Sigmoid colon (tissue), 7 donors: ENCODE results near the gene UFD1. TPM values are rescaled to one million over a fixed set of nuclear protein-coding genes. Genes with fewer than 3 reads are reported as not detected.
A peak's percentile ranks its signal among the peaks of the same experiment; 100 is the strongest.

Source experiments
- DNase-seq: peaks from one replicate; pipeline ENCODE4 v3.0.0-alpha.2; 2019
- H3K27ac ChIP-seq, 4 donors: fragments of 200-600 bp; sonication (generic); one replicate each; pipeline ENCODE4 v1.5.1; 2016 to 2019; ENCODE audit warnings: mild to moderate bottlenecking in 1 of 4
- H3K27me3 ChIP-seq, 3 donors: fragments of 200-600 bp; sonication (generic); one replicate each; pipeline ENCODE4 v1.5.1; 2019; ENCODE audit warnings: mild to moderate bottlenecking in 1 of 3
- H3K36me3 ChIP-seq, 4 donors: fragments of 200-600 bp; sonication (generic); one replicate each; pipeline ENCODE4 v1.5.1; 2016 to 2019
- H3K4me1 ChIP-seq, 4 donors: fragments of 200-600 bp; sonication (generic); one replicate each; pipeline ENCODE4 v1.5.1; 2017 to 2019
- H3K4me3 ChIP-seq, 4 donors: fragments of 200-600 bp; sonication (generic); one replicate each; pipeline ENCODE4 v1.5.1; 2017 to 2019; ENCODE audit warnings: mild to moderate bottlenecking in 2 of 4, moderate library complexity in 1 of 4
- H3K9me3 ChIP-seq, 4 donors: fragments of 200-600 bp in 3 of 4; sonication (generic) in 3 of 4; one replicate each; pipeline versions ENCODE4 v1.5.1 to v1.6.1; 2013 to 2019
- CTCF ChIP-seq, 4 experiments: fragments of 450-650 bp in 3 of 4; fragments of 200-600 bp in 1 of 4; IDR thresholded peaks; one replicate each; pipeline ENCODE4 v1.5.1; 2016 to 2019; ENCODE audit warnings: antibody characterized with exemption in 4 of 4, mild to moderate bottlenecking in 3 of 4, moderate library complexity in 2 of 4
- EP300 ChIP-seq, 4 donors: sonication (generic); formaldehyde crosslinking; IDR thresholded peaks; one replicate each; pipeline ENCODE4 v1.6.1; 2017; ENCODE audit warnings: antibody characterized with exemption in 4 of 4
- POLR2A ChIP-seq, 2 donors: fragments of 450-650 bp; IDR thresholded peaks; one replicate each; pipeline ENCODE4 v1.6.1; 2016; ENCODE audit warnings: antibody characterized with exemption in 2 of 2, mild to moderate bottlenecking in 2 of 2, moderate library complexity in 2 of 2
- POLR2AphosphoS5 ChIP-seq, 4 donors: sonication (generic); formaldehyde crosslinking; IDR thresholded peaks; one replicate each; pipeline ENCODE4 v1.6.1; 2017; ENCODE audit warnings: antibody characterized with exemption in 4 of 4
- WGBS, 2 donors: extraction: QIAGEN DNeasy Blood & Tissue Kit; methylation state at CpG; one replicate each; pipeline ENCODE4 v1.1.7; 2013; 5-methylcytosine and 5-hydroxymethylcytosine counted together
- intact Hi-C: fragments of 100-400 bp; cut with DNase I; formaldehyde crosslinking; loops from one replicate; pipeline ENCODE4 v1.15.1; 2023
- polyA plus RNA-seq, 3 donors: library from polyadenylated mRNA; stranded (reverse); fragments of 200-250 nt; gene quantifications; one replicate each; pipeline ENCODE4 v1.2.3, GENCODE V29; 2013
- total RNA-seq, 4 donors: library from RNA; depleted of rRNA; stranded (reverse); fragments of >200 nt; gene quantifications; one replicate each; pipeline ENCODE4 v1.1.0, GENCODE V29; 2016
- donor health status: healthy with polysubstance abuse.
- donor health status: Bipolar disorder and iron deficiency.
- donor health status: healthy.

The UFD1 gene
- total and polyA plus RNA-seq, 7 donors = 28.5 to 131 (median 45.7) TPM

GRCh38 chr22:19429950-19430889 lies 48.8 kb downstream of the UFD1 start:
- peak overlapping the region; percentile 64 to 98 (median 93) for H3K27ac ChIP-seq
- H3K27me3 ChIP-seq = no peaks in the 10 kb centered on the region
- peaks cover 0 to 10% (median 3%) of the 10 kb centered on the region in 4 donors for H3K36me3 ChIP-seq
- peaks cover 0 to 30% (median 29%) of the 10 kb centered on the region in 4 donors for H3K4me1 ChIP-seq
- H3K4me3 ChIP-seq = peak overlapping the region; percentile 85 to 93 (median 90)
- intact Hi-C loops = loop anchor here (5.0 to 10.0 kb wide), 2 partner anchors 135 to 253 kb away; partner anchors contain the start of genes CLTCL1 and SLC25A1
- no peaks in the 10 kb centered on the region for H3K9me3 ChIP-seq
- 5 to 9% methylated on average over 12 of the region's 12 CpGs for WGBS, 2 donors
- TF ChIP-seq EP300 (IDR thresholded peaks at IDR 0.05) = no peak
- no peak for TF ChIP-seq POLR2A (IDR thresholded peaks at IDR 0.05)
- no peak for TF ChIP-seq CTCF (IDR thresholded peaks at IDR 0.05)
- TF ChIP-seq POLR2AphosphoS5 (IDR thresholded peaks at IDR 0.05) = no peak
- no peak for DNase-seq

GRCh38 chr22:19424186-19424500 lies 54.9 kb downstream of the UFD1 start:
- intact Hi-C loops = no loop called here
- Histone ChIP-seq H3K4me3 (no peak overlapping the region), H3K27ac (no peak overlapping the region), H3K36me3 (peaks cover 0 to 4% (median 0%) of the 10 kb centered on the region in 4 donors), H3K4me1 (peaks cover 0 to 16% (median 3%) of the 10 kb centered on the region in 4 donors), H3K27me3 (no peaks in the 10 kb centered on the region), H3K9me3 (no peaks in the 10 kb centered on the region)
- no peak for TF ChIP-seq POLR2A (IDR thresholded peaks at IDR 0.05)
- TF ChIP-seq EP300 (IDR thresholded peaks at IDR 0.05) = no peak
- no peak for TF ChIP-seq CTCF (IDR thresholded peaks at IDR 0.05)
- no peak for TF ChIP-seq POLR2AphosphoS5 (IDR thresholded peaks at IDR 0.05)
- DNase-seq = no peak
- WGBS, 2 donors = 88 to 90% methylated on average over 3 of the region's 3 CpGs

GRCh38 chr22:19422440-19423301 lies 56.3 kb downstream of the UFD1 start:
- WGBS, 2 donors = 85 to 93% methylated on average over 11 of the region's 11 CpGs
- Histone ChIP-seq H3K36me3 (peaks cover 0 to 4% (median 0%) of the 10 kb centered on the region in 4 donors), H3K27ac (no peak overlapping the region), H3K4me1 (peaks cover 0 to 16% (median 3%) of the 10 kb centered on the region in 4 donors), H3K9me3 (no peaks in the 10 kb centered on the region), H3K4me3 (no peak overlapping the region), H3K27me3 (no peaks in the 10 kb centered on the region)
- TF ChIP-seq CTCF (IDR thresholded peaks at IDR 0.05) (no peak), POLR2A (IDR thresholded peaks at IDR 0.05) (no peak), EP300 (IDR thresholded peaks at IDR 0.05) (no peak), POLR2AphosphoS5 (IDR thresholded peaks at IDR 0.05) (no peak)
- DNase-seq = no peak
- intact Hi-C loops = no loop called here

GRCh38 chr22:19420321-19420720 lies 58.7 kb downstream of the UFD1 start:
- Histone ChIP-seq H3K4me1 (peaks cover 0 to 16% (median 3%) of the 10 kb centered on the region in 4 donors), H3K4me3 (no peak overlapping the region), H3K27ac (no peak overlapping the region), H3K9me3 (no peaks in the 10 kb centered on the region), H3K36me3 (peaks cover 0 to 4% (median 0%) of the 10 kb centered on the region in 4 donors), H3K27me3 (no peaks in the 10 kb centered on the region)
- intact Hi-C loops = no loop called here
- 88% methylated on average over 6 of the region's 6 CpGs for WGBS, 2 donors
- no peak for DNase-seq
- TF ChIP-seq EP300 (IDR thresholded peaks at IDR 0.05) = no peak
- TF ChIP-seq CTCF (IDR thresholded peaks at IDR 0.05) = no peak
- TF ChIP-seq POLR2A (IDR thresholded peaks at IDR 0.05) = no peak
- no peak for TF ChIP-seq POLR2AphosphoS5 (IDR thresholded peaks at IDR 0.05)
